ENCODE measurements around the gene TNN.
"Not testable (repeated sequence)": the region's sequence is repeated elsewhere in the genome, so short reads cannot be mapped to it uniquely, and the experiment has no call there.

The TNN gene

DNA sequence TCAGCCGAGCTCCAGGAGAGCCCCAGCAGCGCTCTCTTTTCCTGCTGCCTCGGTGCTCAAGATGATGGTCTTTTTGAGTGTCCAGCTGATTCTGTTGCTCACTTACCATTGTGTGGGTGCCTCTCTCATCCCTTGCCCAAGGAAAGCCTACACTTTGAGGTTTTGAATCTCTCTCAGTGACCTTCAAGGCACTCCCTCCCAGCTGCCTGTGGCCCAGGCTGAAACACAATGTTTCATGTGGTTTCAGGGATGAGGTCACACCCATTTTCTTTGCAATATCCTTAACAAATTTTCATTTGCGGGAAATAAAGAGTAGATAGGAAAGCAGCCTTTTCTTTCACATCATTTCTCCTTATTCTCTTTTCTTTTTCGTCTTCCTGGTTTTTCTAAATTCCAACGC, 31.8 kb upstream of the TNN start:
- no peak for TF ChIP-seq CTCF (conservative IDR thresholded peaks at IDR 0.05)

GRCh38 chr1:175036476-175036875, 31.2 kb upstream of the TNN start:
- TF ChIP-seq CTCF (conservative IDR thresholded peaks at IDR 0.05) = no peak
- H3K27ac ChIP-seq = no peak overlapping the region

More for the DNA sequence above, 31.8 kb upstream of the TNN start:
- H3K27ac ChIP-seq = no peak overlapping the region

DNA sequence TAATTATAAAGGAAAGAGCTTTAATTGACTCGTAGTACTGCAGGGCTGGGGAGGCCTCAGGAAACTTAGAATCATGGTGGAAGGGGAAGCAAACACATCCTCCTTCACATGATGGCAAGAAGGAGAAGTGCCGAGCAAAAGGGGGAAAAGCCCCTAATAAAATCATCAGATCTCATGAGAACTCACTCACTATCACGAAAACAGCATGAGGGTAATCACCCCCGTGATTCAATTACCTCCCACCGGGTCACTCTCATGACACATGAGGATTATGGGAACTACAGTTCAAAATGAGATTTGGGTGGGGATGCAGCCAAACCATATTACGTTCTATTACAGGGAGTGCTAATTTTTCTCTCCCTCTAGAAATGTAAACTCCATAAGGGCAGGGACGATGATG, 30.2 kb upstream of the TNN start:
- no peak overlapping the region for H3K27ac ChIP-seq
- TF ChIP-seq CTCF (conservative IDR thresholded peaks at IDR 0.05) = no peak

DNA sequence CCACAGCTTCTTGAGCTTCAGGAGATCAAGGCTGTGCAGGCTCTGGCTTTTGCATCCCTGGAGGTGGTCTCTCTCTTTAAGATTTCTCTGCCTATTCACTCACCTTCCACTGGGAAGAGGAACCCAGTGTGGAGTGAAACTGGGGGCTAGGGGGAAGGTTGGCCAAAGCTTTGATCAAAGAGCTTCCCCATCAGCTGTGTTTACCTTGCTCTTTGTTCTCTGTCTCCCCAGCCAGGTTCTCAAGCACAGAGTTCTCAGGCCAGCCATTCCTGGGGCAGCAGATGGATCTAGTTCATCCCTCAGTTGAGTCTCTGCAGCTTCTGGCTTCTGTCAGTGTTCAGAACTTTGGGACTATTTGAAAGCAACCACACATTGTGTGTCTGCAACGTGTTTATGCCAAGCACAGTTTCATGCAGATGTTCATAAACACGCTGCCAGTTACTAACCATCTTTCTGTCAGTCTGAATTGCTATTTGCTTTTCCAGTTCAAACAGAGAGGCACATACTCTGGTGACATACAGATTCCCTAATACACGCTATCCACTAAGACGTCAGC, 27.2 kb upstream of the TNN start:
- no peak for TF ChIP-seq CTCF (conservative IDR thresholded peaks at IDR 0.05)
- H3K27ac ChIP-seq = no peak overlapping the region

- no peak overlapping the region for H3K27ac ChIP-seq
- no peak for TF ChIP-seq CTCF (conservative IDR thresholded peaks at IDR 0.05)
Measured at GRCh38 chr1:175042650-175043049, 25.0 kb upstream of the TNN start.

GRCh38 chr1:175043824-175044223, 23.8 kb upstream of the TNN start:
- no peak for TF ChIP-seq CTCF (conservative IDR thresholded peaks at IDR 0.05)
- H3K27ac ChIP-seq = no peak overlapping the region

- H3K27ac ChIP-seq = not testable (repeated sequence)
Measured at GRCh38 chr1:175044591-175044990, 23.0 kb upstream of the TNN start.

- H3K27ac ChIP-seq = no peak overlapping the region
- TF ChIP-seq CTCF (conservative IDR thresholded peaks at IDR 0.05) = no peak
Measured at GRCh38 chr1:175045097-175045496, 22.5 kb upstream of the TNN start.

Measured in VCaP (cell line).